A549 (cell line): ENCODE results near the gene ANKRD12. TPM values are rescaled to one million over a fixed set of nuclear protein-coding genes. Genes with fewer than 3 reads are reported as not detected.

ENCODE experiments used
- ATAC-seq, 2 experiments: fragments of 200-7000 bp in 1 of 2; fragments of >200 bp in 1 of 2; cut with Nextera tagmentation in 1 of 2; cut with Tn5 transposase in 1 of 2; 3 replicates each; pipeline versions ENCODE4 v1.8.0 to v1.9.1; 2018 to 2020; ENCODE audit warnings: mild to moderate bottlenecking in 1 of 2, moderate library complexity in 1 of 2
- CTCF ChIA-PET: fragments of 300-600 bp; sonication (Branson Sonifier 250); formaldehyde crosslinking; extraction: SDS; loops from one replicate; lab custom pipeline; 2021; ENCODE audit warnings: antibody characterized with exemption, inconsistent platforms; lab: Yijun Ruan, JAX
- POLR2A ChIA-PET: fragments of 350-600 bp; formaldehyde crosslinking; extraction: SDS; loops from one replicate; lab custom pipeline; 2021; ENCODE audit warnings: antibody characterized with exemption, inconsistent platforms; lab: Yijun Ruan, JAX
- DNase-seq, 2 experiments: peaks; one replicate each; pipeline versions ENCODE4 v3.0.0 to v3.0.0-alpha.2; 2011 to 2016; ENCODE audit warnings: low read depth in 1 of 2, low spot score in 1 of 2
- FAIRE-seq: peaks from 2 replicates; lab custom pipeline; 2011; peaks lifted over from hg19 to GRCh38; lab: Jason Lieb, UNC
- H3K27ac ChIP-seq, 2 experiments: fragments of >200 bp; sonication (Bioruptor Twin); formaldehyde crosslinking; 3 replicates each; pipeline ENCODE4 v1.5.1; 2016 to 2017
- H3K4me1 ChIP-seq: fragments of >200 bp; sonication (Bioruptor Twin); formaldehyde crosslinking; 3 replicates; pipeline ENCODE4 v1.6.1; 2016
- H3K4me2 ChIP-seq: fragments of >200 bp; sonication (Bioruptor Twin); formaldehyde crosslinking; 3 replicates; pipeline ENCODE4 v1.6.1; 2016
- H3K4me3 ChIP-seq: fragments of >200 bp; sonication (Bioruptor Twin); formaldehyde crosslinking; 3 replicates; pipeline ENCODE4 v1.5.1; 2016
- H3K9me3 ChIP-seq: fragments of >200 bp; sonication (Bioruptor Twin); formaldehyde crosslinking; 3 replicates; pipeline ENCODE4 v1.6.1; 2016
- CHD4 ChIP-seq: fragments of 200-600 bp; sonication (generic); IDR thresholded peaks from 2 replicates; pipeline ENCODE4 v1.6.1; 2016; ENCODE audit warnings: antibody characterized with exemption, mild to moderate bottlenecking, borderline replicate concordance
- EP300 ChIP-seq, 2 experiments: fragments of >200 bp; sonication (Bioruptor Twin); formaldehyde crosslinking; IDR thresholded peaks; 2 replicates in 1 of 2; 3 replicates in 1 of 2; pipeline ENCODE4 v1.6.1; 2016 to 2017
- ESRRA ChIP-seq: fragments of 150-350 bp; IDR thresholded peaks from 2 replicates; pipeline ENCODE4 v1.6.1; 2014; ENCODE audit warnings: mild to moderate bottlenecking, low read length, borderline replicate concordance
- GATA3 ChIP-seq: IDR thresholded peaks from 2 replicates; pipeline ENCODE4 v1.6.1; 2012; ENCODE audit warnings: borderline replicate concordance
- HDAC2 ChIP-seq: fragments of 200-600 bp; sonication (generic); IDR thresholded peaks from 2 replicates; pipeline ENCODE4 v1.6.1; 2016
- HEYL ChIP-seq: fragments of 250-450 bp; sonication (Bioruptor Pico); IDR thresholded peaks from 2 replicates; pipeline ENCODE4 v1.8.0; 2021; ENCODE audit warnings: mild to moderate bottlenecking, moderate library complexity
- JUN ChIP-seq, 2 experiments: fragments of >200 bp; sonication (Bioruptor Twin); formaldehyde crosslinking; IDR thresholded peaks; 2 replicates in 1 of 2; 3 replicates in 1 of 2; pipeline ENCODE4 v1.6.1; 2016 to 2017
- MYC ChIP-seq: IDR thresholded peaks from 2 replicates; pipeline ENCODE4 v1.6.1; 2012; ENCODE audit warnings: mild to moderate bottlenecking, inconsistent platforms, low read length, improper control_type of control experiment, borderline replicate concordance
- NR3C1 ChIP-seq: fragments of >200 bp; sonication (Bioruptor Twin); formaldehyde crosslinking; IDR thresholded peaks from 3 replicates; pipeline ENCODE4 v1.6.1; 2017
- PHF8 ChIP-seq: fragments of 200-600 bp; sonication (generic); IDR thresholded peaks from 2 replicates; pipeline ENCODE4 v1.6.1; 2016; ENCODE audit warnings: low read depth, mild to moderate bottlenecking, antibody characterized with exemption, moderate library complexity, borderline replicate concordance
- TFCP2L1 ChIP-seq: fragments of 250-450 bp; sonication (Bioruptor Pico); IDR thresholded peaks from 2 replicates; pipeline ENCODE4 v1.5.0; 2021; ENCODE audit warnings: mild to moderate bottlenecking
- ZSCAN20 ChIP-seq: fragments of 250-450 bp; sonication (Bioruptor Pico); IDR thresholded peaks from 2 replicates; pipeline ENCODE4 v1.8.0; 2022; ENCODE audit warnings: mild to moderate bottlenecking, moderate library complexity
- WGBS: methylation state at CpG from one replicate; pipeline ENCODE4 v1.1.6; 2017; ENCODE audit errors: missing lambda C conversion rate; 5-methylcytosine and 5-hydroxymethylcytosine counted together
- polyA plus RNA-seq, 4 experiments: library from polyadenylated mRNA; depleted of rRNA in 3 of 4; stranded (reverse); fragments of >200 nt; fragmentation: RNase III in 1 of 4; extraction: RNeasy Plus Mini Kit Qiagen cat#74134 plus additional on column Dnase treatment in 1 of 4; gene quantifications; 2 replicates in 3 of 4; 3 replicates in 1 of 4; pipeline ENCODE4 v1.2.3, GENCODE V29; 2011 to 2017
- TF ChIP-seq, protein P1 (sequence below): fragments of 200-600 bp; sonication (generic); IDR thresholded peaks from 2 replicates; pipeline ENCODE4 v1.6.1; 2016; ENCODE audit warnings: antibody characterized with exemption, mild to moderate bottlenecking, moderate library complexity
- TF ChIP-seq, protein P2 (sequence below): fragments of 250-450 bp; sonication (Bioruptor Pico); IDR thresholded peaks from 2 replicates; pipeline ENCODE4 v1.5.0; 2021; ENCODE audit warnings: mild to moderate bottlenecking, moderate library complexity, borderline replicate concordance
- TF ChIP-seq, protein P3 (sequence below): fragments of >200 bp; sonication (Bioruptor Twin); formaldehyde crosslinking; IDR thresholded peaks from 3 replicates; pipeline ENCODE4 v1.5.1; 2016
- TF ChIP-seq, protein P4 (sequence below): fragments of 250-450 bp; sonication (Bioruptor Pico); IDR thresholded peaks from 2 replicates; pipeline ENCODE4 v1.5.0; 2020; ENCODE audit warnings: low read depth, mild to moderate bottlenecking, moderate library complexity

The ANKRD12 gene
- polyA plus RNA-seq, 2 of the 4 experiments (the other 2 are of a cell fraction) = 2.7 to 7.3 TPM

DNA sequence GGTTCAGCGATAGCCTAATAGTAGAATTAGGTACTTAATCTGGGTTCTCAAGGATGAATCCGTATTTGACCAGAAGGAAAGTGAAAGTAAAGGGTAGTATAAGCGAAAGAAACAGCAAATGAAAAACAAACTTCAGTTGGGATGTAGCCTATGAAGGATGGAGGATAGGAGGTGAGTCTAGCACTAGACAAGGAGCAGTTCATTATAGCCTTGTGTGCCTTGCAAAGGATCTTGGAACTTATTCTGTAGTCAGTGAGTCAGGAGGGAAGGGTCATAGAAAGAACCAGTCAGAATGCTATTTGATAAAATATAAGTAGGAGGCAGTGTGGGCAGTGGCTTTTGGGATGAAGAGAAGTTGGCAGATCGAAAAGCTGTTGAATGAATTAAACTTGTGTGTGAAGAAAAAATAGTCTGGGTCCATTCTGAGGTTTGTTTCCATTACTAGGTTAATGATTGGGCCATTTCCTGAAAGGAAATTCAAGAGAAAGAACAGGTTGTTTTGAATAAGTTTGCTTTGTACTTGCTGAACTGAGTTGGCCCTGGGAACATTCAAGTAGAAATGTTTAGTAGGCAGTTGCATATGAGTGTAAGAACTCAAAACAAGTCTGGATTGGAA lies 48.5 kb downstream of the ANKRD12 start:
- WGBS = 83% methylated on average over 4 of the region's 4 CpGs
- TF ChIP-seq PHF8 (no peak), ZSCAN20 (CRISPR knock-in tag) (no peak), TFCP2L1 (no peak), HDAC2 (no peak), NR3C1 (no peak), ESRRA (no peak), MYC (no peak), JUN (IDR thresholded peaks at IDR 0.05) (no peak), CHD4 (no peak), EP300 (IDR thresholded peaks at IDR 0.05) (no peak), GATA3 (no peak)
- TF ChIP-seq, protein P1, sequence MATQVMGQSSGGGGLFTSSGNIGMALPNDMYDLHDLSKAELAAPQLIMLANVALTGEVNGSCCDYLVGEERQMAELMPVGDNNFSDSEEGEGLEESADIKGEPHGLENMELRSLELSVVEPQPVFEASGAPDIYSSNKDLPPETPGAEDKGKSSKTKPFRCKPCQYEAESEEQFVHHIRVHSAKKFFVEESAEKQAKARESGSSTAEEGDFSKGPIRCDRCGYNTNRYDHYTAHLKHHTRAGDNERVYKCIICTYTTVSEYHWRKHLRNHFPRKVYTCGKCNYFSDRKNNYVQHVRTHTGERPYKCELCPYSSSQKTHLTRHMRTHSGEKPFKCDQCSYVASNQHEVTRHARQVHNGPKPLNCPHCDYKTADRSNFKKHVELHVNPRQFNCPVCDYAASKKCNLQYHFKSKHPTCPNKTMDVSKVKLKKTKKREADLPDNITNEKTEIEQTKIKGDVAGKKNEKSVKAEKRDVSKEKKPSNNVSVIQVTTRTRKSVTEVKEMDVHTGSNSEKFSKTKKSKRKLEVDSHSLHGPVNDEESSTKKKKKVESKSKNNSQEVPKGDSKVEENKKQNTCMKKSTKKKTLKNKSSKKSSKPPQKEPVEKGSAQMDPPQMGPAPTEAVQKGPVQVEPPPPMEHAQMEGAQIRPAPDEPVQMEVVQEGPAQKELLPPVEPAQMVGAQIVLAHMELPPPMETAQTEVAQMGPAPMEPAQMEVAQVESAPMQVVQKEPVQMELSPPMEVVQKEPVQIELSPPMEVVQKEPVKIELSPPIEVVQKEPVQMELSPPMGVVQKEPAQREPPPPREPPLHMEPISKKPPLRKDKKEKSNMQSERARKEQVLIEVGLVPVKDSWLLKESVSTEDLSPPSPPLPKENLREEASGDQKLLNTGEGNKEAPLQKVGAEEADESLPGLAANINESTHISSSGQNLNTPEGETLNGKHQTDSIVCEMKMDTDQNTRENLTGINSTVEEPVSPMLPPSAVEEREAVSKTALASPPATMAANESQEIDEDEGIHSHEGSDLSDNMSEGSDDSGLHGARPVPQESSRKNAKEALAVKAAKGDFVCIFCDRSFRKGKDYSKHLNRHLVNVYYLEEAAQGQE = no peak
- TF ChIP-seq, protein P2, sequence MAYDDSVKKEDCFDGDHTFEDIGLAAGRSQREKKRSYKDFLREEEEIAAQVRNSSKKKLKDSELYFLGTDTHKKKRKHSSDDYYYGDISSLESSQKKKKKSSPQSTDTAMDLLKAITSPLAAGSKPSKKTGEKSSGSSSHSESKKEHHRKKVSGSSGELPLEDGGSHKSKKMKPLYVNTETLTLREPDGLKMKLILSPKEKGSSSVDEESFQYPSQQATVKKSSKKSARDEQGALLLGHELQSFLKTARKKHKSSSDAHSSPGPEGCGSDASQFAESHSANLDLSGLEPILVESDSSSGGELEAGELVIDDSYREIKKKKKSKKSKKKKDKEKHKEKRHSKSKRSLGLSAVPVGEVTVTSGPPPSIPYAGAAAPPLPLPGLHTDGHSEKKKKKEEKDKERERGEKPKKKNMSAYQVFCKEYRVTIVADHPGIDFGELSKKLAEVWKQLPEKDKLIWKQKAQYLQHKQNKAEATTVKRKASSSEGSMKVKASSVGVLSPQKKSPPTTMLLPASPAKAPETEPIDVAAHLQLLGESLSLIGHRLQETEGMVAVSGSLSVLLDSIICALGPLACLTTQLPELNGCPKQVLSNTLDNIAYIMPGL (CRISPR knock-in tag) = no peak
- TF ChIP-seq, protein P3, sequence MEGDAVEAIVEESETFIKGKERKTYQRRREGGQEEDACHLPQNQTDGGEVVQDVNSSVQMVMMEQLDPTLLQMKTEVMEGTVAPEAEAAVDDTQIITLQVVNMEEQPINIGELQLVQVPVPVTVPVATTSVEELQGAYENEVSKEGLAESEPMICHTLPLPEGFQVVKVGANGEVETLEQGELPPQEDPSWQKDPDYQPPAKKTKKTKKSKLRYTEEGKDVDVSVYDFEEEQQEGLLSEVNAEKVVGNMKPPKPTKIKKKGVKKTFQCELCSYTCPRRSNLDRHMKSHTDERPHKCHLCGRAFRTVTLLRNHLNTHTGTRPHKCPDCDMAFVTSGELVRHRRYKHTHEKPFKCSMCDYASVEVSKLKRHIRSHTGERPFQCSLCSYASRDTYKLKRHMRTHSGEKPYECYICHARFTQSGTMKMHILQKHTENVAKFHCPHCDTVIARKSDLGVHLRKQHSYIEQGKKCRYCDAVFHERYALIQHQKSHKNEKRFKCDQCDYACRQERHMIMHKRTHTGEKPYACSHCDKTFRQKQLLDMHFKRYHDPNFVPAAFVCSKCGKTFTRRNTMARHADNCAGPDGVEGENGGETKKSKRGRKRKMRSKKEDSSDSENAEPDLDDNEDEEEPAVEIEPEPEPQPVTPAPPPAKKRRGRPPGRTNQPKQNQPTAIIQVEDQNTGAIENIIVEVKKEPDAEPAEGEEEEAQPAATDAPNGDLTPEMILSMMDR = no peak
- TF ChIP-seq, all 56 proteins: peak for 0
- no peak overlapping the region for H3K4me2 ChIP-seq
- FAIRE-seq (no peak), ATAC-seq (no peak), DNase-seq (no peak)
- no peak overlapping the region for H3K27ac ChIP-seq
- no peaks in the 10 kb centered on the region for H3K9me3 ChIP-seq
- no peak overlapping the region for H3K4me3 ChIP-seq
- H3K4me1 ChIP-seq = no peaks in the 10 kb centered on the region
- ChIA-PET POLR2A (no interaction called here), CTCF (no interaction called here)

DNA sequence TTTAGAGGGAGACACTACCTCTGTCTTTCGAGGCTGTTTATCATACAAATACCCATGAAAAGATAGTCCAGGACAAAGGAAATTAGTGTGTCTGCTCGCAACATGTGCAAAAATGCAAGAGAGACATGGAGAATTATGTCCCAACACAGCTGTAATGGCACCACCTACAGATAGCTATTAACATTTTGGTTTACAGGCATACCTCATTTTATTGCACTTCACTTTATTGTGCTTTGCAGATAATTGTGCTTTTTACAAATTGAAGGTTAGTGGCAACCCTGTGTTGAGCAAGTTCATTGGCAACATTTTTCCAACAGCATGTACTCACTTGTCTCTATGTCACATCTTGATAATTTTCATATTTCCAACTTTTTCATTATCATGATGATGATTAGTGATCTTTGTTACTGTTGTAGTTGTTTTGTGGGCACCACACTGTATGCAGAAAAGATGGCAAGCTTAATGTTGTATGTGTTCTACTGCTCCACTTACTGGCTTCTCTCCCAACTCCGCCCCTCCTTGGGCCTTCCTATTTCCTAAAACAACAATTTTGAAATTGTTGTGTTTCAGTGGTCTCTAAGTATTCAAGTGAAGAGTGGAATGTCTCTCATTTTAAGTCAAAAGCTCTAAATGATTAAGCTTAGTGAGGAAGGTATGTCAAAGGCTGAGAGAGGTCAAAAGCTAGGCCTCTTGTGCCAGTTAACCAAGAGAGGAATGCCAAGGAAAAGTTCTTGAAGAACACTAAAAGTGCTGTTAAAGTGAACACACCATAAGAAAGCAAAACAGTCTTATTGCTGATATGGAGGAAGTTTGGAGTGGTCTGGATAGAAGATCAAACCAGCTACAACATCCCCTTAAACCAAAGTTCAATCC lies 52.0 kb downstream of the ANKRD12 start:
- 94% methylated on average over 3 of the region's 3 CpGs for WGBS
- ChIA-PET CTCF (interaction anchor here (0.8 to 1.4 kb wide), 2 partner anchors 10 to 41 kb away, joined by 3 read pairs; no protein-coding TSS in a partner anchor), POLR2A (no interaction called here)
- Histone ChIP-seq H3K27ac (no peak overlapping the region), H3K4me1 (no peaks in the 10 kb centered on the region), H3K9me3 (no peaks in the 10 kb centered on the region), H3K4me3 (no peak overlapping the region), H3K4me2 (no peak overlapping the region)
- ATAC-seq = no peak
- FAIRE-seq = no peak
- no peak for DNase-seq
- TF ChIP-seq, protein P3 = no peak
- TF ChIP-seq, protein P4, sequence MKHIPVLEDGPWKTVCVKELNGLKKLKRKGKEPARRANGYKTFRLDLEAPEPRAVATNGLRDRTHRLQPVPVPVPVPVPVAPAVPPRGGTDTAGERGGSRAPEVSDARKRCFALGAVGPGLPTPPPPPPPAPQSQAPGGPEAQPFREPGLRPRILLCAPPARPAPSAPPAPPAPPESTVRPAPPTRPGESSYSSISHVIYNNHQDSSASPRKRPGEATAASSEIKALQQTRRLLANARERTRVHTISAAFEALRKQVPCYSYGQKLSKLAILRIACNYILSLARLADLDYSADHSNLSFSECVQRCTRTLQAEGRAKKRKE (CRISPR knock-in tag) = no peak
- TF ChIP-seq HEYL (CRISPR knock-in tag) = no peak
